OCI-LY1 (cell line): ENCODE results near the gene CENPW.

Source experiments
- H2AFZ ChIP-seq: fragments of 200-600 bp; sonication (generic), shearing (Covaris generic); 2 replicates; pipeline ENCODE4 v1.6.0; 2014; ENCODE audit warnings: antibody characterized with exemption, mild to moderate bottlenecking, low read length
- H3F3A ChIP-seq: fragments of 200-600 bp; sonication (generic), shearing (Covaris generic); 2 replicates; pipeline ENCODE4 v1.6.0; 2014; ENCODE audit warnings: mild to moderate bottlenecking, antibody characterized with exemption, low read length, moderate library complexity; ENCODE audit not compliant: insufficient read depth
- H3K27ac ChIP-seq: fragments of 200-600 bp; sonication (generic); 2 replicates; pipeline ENCODE4 v1.5.1; 2014; ENCODE audit warnings: low read length, mixed run types, mild to moderate bottlenecking, low read depth; ENCODE audit not compliant: poor library complexity, severe bottlenecking
- H3K27me3 ChIP-seq: fragments of 200-600 bp; sonication (generic); 2 replicates; pipeline ENCODE4 v1.6.0; 2014; ENCODE audit warnings: antibody characterized with exemption, mild to moderate bottlenecking, low read length, moderate library complexity; ENCODE audit not compliant: insufficient read depth
- H3K36me3 ChIP-seq: fragments of 200-600 bp; sonication (generic); 2 replicates; pipeline ENCODE4 v1.6.1; 2014; ENCODE audit warnings: mild to moderate bottlenecking, antibody characterized with exemption, low read length, moderate library complexity, mixed read lengths; ENCODE audit not compliant: insufficient read depth
- H3K4me1 ChIP-seq: fragments of 200-600 bp; sonication (generic); 2 replicates; pipeline ENCODE4 v1.5.1; 2014; ENCODE audit warnings: mild to moderate bottlenecking, low read length, moderate library complexity; ENCODE audit not compliant: insufficient read depth, severe bottlenecking
- H3K4me2 ChIP-seq: fragments of 200-600 bp; sonication (generic), shearing (Covaris generic); 2 replicates; pipeline ENCODE4 v1.6.1; 2014; ENCODE audit warnings: low read length
- H3K4me3 ChIP-seq: fragments of 200-600 bp; sonication (generic); 2 replicates; pipeline ENCODE4 v1.5.1; 2014; ENCODE audit warnings: low read length, low read depth, mild to moderate bottlenecking, mixed read lengths; ENCODE audit not compliant: poor library complexity, severe bottlenecking
- H3K79me2 ChIP-seq: fragments of 200-600 bp; shearing (Covaris generic); 2 replicates; pipeline ENCODE4 v1.6.1; 2016; ENCODE audit warnings: mixed run types, low read length, mixed read lengths; ENCODE audit not compliant: insufficient read depth
- H3K9ac ChIP-seq: fragments of 200-600 bp; sonication (generic), shearing (Covaris generic); 2 replicates; pipeline ENCODE4 v1.6.1; 2014; ENCODE audit warnings: mild to moderate bottlenecking, low read length, mixed read lengths
- H3K9me2 ChIP-seq: fragments of 200-600 bp; sonication (generic), shearing (Covaris generic); 2 replicates; pipeline ENCODE4 v1.6.1; 2014; ENCODE audit warnings: low read depth, mild to moderate bottlenecking, low read length, mixed read lengths
- H3K9me3 ChIP-seq: fragments of 200-600 bp; shearing (Covaris generic); 2 replicates; pipeline ENCODE4 v1.6.1; 2014; ENCODE audit warnings: low read length, mixed read lengths
- H4K20me1 ChIP-seq: fragments of 200-600 bp; sonication (generic), shearing (Covaris generic); 2 replicates; pipeline ENCODE4 v1.6.0; 2016; ENCODE audit warnings: mild to moderate bottlenecking, low read length; ENCODE audit not compliant: insufficient read depth
- CTCF ChIP-seq: fragments of 200-600 bp; sonication (generic), shearing (Covaris generic); IDR thresholded peaks from 2 replicates; pipeline ENCODE4 v1.5.1; 2017; ENCODE audit warnings: mild to moderate bottlenecking, antibody characterized with exemption, low read length, moderate library complexity, mixed read lengths
- EZH2 ChIP-seq: fragments of 200-600 bp; sonication (generic), shearing (Covaris generic); IDR thresholded peaks from 2 replicates; pipeline ENCODE4 v1.8.0; 2017; ENCODE audit warnings: borderline replicate concordance, mixed run types, mild to moderate bottlenecking, antibody characterized with exemption, low read length, moderate library complexity, mixed read lengths

CENPW gene

GRCh38 chr6:126300735-126301134 lies 39.2 kb upstream of the CENPW start:
- Histone ChIP-seq H3F3A (no peaks in the 10 kb centered on the region), H2AFZ (no peak overlapping the region), H3K4me3 (no peak overlapping the region), H3K27ac (no peak overlapping the region), H4K20me1 (no peaks in the 10 kb centered on the region), H3K4me2 (no peak overlapping the region), H3K9me2 (no peaks in the 10 kb centered on the region), H3K27me3 (no peaks in the 10 kb centered on the region), H3K79me2 (no peaks in the 10 kb centered on the region), H3K36me3 (no peaks in the 10 kb centered on the region), H3K4me1 (no peaks in the 10 kb centered on the region), H3K9me3 (no peaks in the 10 kb centered on the region), H3K9ac (no peak overlapping the region)
- TF ChIP-seq EZH2 (no peak), CTCF (no peak)

- Histone ChIP-seq H3K36me3 (no peaks in the 10 kb centered on the region), H3K4me1 (no peaks in the 10 kb centered on the region), H3F3A (no peaks in the 10 kb centered on the region), H3K27me3 (no peaks in the 10 kb centered on the region), H3K79me2 (no peaks in the 10 kb centered on the region), H3K27ac (no peak overlapping the region), H3K4me3 (no peak overlapping the region), H3K9me3 (no peaks in the 10 kb centered on the region), H4K20me1 (no peaks in the 10 kb centered on the region), H2AFZ (no peak overlapping the region), H3K9me2 (no peaks in the 10 kb centered on the region), H3K4me2 (no peak overlapping the region), H3K9ac (no peak overlapping the region)
- TF ChIP-seq CTCF (no peak), EZH2 (no peak)
These were observed 37.7 kb upstream of the CENPW start for GRCh38 chr6:126302191-126302590.

GRCh38 chr6:126307849-126308248 lies 32.1 kb upstream of the CENPW start:
- Histone ChIP-seq H3F3A (no peaks in the 10 kb centered on the region), H3K27ac (no peak overlapping the region), H3K9me2 (no peaks in the 10 kb centered on the region), H4K20me1 (no peaks in the 10 kb centered on the region), H3K9me3 (no peaks in the 10 kb centered on the region), H3K27me3 (no peaks in the 10 kb centered on the region), H2AFZ (no peak overlapping the region), H3K79me2 (no peaks in the 10 kb centered on the region), H3K4me2 (no peak overlapping the region), H3K36me3 (no peaks in the 10 kb centered on the region), H3K4me1 (no peaks in the 10 kb centered on the region), H3K9ac (no peak overlapping the region), H3K4me3 (no peak overlapping the region)
- no peak for TF ChIP-seq CTCF
- TF ChIP-seq EZH2 = no peak
